Anterior cingulate cortex (tissue), 58 donors: ENCODE data around the gene TENT5C.
"Not testable (repeated sequence)": the region's sequence is repeated elsewhere in the genome, so short reads cannot be mapped to it uniquely, and the experiment has no call there.

Experiments
- DNase-seq, 58 donors: peaks; one replicate each; lab custom pipeline; 2025; lab: John Stamatoyannopoulos, UW

Gene TENT5C

DNA sequence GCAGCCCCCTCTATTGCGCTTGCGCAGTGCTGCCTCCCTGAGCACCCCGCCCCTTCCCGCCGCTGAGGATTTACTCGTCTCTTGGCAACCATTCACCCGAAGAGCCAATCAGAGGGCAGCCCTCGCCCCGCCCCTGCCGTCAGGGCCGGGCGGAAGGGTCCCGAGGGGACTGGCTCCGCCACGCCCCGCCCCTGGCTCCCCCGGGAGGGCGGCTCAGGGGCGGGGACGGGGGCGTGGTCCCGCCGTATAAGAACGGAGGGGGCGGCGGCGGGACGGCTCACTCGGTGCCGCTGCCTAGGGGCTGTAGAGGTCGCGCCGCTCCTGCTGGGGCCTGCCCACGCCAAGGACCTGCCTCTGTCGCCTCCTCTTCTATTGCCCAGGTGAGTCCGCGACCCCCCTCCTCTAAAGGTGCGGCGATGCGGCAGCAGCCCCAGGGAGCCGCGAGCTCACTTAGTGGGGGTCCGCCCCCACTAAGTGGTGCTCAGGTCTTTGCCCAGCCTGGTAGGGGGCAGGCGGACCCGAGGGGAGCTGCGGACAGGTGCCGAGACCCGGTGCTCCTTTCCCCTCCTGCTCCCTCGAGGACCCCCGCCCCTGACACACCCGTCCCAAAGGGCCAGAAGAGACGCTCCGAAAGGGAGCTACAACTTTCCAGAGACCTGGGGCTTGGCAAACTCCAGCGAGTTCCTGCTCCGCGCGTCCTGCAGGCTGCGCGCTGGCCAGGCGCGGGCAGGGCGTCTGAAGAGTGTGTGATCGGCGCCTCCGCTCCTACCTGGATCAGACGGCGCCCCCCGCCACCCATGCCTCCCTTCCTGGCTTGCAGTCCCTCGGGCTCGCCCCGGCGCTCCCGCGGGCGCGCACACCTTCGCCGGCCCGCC lies at the start of gene TENT5C:
Gene TENT5C (plus strand): TSS at position 275 of the 875 bp plus-strand sequence. CDS start 16,821 bp downstream, outside the sequence.
- peak; percentile 29 to 96 (median 90) for DNase-seq

GRCh38 chr1:117556341-117556740 lies 49.5 kb upstream of the TENT5C start:
- no peak for DNase-seq

DNA sequence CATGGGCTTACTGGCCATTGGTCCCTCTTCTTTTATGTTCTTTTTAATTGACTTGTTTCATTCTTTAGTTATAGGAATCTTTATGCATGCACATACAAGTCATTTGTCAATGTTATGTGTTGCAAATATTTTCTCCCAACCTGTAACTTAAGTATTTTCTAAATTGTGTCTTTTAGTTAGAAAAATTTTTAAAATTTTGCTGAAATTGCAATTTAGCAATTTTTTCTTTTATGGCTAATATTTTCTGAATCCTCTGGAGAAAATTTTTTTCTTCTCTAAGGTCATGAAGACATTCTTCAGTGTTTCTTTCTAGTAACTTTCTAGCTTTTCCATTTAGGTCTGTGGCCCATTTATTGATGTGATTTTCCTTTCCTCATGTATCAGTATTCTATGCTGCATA lies 48.9 kb upstream of the TENT5C start:
- no peak for DNase-seq

GRCh38 chr1:117558451-117558850 lies 47.4 kb upstream of the TENT5C start:
- DNase-seq: not testable (repeated sequence)

- no peak for DNase-seq
Observed at GRCh38 chr1:117559139-117559538, 46.7 kb upstream of the TENT5C start.

- no peak for DNase-seq
Observed at GRCh38 chr1:117559985-117560384, 45.9 kb upstream of the TENT5C start.

GRCh38 chr1:117561071-117561470 lies 44.8 kb upstream of the TENT5C start:
- no peak for DNase-seq

- DNase-seq: no peak
Observed at GRCh38 chr1:117561551-117561950, 44.3 kb upstream of the TENT5C start.

DNA sequence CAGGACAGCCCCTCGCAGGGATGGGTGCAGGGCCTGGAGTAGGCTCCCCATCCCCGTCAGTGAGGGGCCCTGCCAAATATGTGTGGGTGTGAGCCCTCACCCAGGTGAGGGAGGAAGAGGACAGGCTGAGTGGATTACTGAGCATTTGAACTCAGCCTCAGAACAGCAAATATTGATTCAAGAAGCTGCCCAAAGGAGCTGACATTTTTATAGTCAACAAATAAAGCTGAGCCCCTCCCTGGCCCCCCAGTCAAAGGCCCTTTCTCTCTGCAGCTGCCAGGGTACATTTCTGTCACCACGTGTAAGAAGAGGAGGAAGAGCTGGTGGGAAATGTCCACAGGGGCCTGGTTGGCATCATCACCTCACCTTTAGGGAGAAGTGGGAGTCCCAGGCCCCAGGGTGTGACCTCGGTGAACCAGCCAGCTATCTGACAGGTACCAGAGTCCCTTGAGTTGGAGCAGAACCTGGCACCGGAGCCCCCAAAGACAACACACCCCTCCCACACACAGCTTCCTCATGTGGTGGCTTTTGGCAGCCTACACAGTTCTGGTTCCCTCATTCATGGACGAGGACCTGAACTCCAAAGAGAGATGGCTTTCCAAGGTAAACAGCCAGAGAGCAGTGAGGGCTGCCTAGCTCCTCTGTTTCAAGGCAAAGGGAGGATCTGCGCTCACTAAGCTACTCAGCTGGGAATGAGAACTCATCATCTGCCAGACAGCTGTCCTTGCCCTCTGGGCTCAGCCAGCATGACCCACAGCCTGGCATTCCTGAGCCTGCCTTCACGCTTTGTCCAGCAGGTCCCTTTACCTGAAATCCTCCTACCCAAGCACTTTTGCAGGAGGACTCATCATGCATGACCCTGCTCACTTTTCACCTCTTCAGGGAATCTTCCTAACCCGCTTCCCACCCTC lies 43.0 kb upstream of the TENT5C start:
- no peak for DNase-seq

DNA sequence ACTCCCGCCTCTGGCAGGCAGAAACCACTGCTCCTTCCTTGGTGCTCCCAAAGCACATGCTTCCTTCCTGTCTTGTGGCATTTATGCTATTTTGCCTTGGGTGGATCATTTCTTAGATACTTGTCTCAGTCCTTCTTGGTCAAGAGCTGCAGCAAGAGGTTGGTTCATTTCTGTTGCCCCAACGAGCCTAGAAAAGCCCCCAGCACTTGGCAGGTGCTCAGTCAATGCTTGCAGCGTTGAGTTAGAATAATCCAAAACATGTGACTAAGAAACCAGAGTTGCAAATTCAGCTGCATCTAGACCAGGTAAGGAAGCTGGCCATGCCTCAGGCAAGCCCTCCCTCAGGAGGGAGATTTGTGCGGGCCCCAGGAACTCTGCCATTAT lies 42.4 kb upstream of the TENT5C start:
- no peak for DNase-seq

GRCh38 chr1:117564227-117565075 lies 41.4 kb upstream of the TENT5C start:
- DNase-seq: no peak

GRCh38 chr1:117565076-117565556 lies 40.7 kb upstream of the TENT5C start:
- DNase-seq: no peak

DNA sequence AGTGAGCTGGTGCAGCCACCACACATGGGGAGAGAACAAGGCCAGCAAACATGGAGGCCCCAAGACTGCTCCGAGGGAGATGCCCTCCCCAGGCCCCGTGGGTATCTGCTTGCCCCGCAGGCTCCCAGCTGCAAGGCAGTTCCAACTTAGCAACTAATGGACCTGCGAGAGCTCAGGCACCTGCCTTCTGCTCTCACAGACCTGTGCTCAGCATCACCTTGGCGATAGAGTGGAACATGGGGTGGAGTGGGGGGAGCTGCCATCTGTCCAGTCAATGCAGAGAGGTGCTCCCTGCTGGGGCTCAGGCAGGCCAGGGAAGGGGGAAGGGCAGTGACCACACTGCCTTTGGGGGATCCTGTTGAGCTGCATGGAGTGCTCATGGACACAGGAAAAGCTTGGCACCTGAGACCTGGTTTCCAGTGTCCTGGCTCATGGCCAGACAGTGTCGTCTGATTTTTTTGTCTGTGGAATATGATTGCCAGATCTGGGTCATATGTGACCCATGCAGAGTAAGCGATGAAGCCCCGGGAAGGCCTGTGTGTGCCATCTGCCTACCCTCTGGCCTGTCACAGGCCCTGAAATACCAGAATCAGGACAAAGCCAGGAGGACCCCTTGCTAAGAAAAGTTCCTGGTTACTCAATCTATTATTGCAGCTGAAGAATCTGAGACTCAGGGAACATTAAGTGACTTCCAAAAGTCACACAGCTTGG lies 39.9 kb upstream of the TENT5C start:
- DNase-seq: no peak

DNA sequence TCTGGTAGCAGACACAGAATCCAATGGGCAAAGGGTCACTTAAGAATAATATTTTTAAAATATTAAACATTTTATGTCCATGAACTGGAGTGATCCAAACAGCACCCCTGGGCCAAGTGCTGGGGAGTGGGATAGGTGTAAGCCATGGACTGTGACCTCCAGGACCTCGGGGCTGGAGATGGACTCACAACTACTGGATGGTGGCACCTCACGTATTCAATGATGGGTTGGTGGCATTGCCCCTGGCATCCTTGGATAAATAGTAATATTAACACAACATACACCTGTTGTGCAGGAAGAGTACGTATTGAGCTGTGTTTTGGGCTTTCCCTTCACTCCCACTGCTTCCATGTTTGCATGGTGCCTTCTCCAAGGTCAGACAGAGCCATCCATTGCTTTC lies 39.3 kb upstream of the TENT5C start:
- no peak for DNase-seq

DNA sequence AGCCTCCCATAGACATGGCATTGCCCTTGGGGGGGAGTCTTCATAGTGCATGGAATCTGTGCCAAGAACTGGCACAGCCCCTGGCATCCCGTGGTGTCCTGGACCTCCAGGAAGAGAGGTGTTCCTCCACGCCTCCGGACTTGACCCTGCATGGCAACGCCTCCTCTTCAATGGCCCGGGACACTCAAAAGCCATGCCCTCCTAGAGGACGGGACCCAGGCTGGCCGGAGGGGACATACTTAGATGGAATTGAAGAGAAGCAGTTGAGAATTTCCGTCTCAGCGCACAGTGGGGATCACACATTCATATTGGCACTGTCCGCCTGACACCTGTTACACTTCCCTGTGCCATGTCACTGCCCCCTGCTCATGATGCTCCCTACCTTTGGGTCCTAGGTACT lies 38.4 kb upstream of the TENT5C start:
- DNase-seq: no peak

- no peak for DNase-seq
Observed at GRCh38 chr1:117567976-117568375, 37.9 kb upstream of the TENT5C start.

GRCh38 chr1:117568999-117569398 lies 36.8 kb upstream of the TENT5C start:
- DNase-seq: no peak

DNA sequence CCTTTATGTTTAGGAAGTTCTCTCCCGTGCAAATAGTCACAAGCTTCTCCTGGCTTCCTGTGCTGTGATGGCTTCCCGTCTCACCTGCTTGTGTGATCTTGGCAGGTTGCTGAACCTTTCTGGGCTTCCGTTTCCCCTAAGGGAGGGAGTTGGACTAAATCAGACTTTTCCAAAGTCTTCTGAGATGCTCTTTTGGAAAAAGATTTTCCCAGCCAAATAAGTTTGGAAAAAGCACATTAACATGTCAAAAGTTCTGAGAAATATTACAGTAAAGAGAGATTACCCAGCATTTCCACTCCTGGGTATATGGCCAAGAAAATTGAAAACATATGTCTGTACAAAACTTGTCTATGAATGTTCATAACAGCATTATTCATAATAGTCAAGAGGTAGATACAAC lies 36.0 kb upstream of the TENT5C start:
- no peak for DNase-seq

GRCh38 chr1:117570988-117571409 lies 34.8 kb upstream of the TENT5C start:
- no peak for DNase-seq

- no peak for DNase-seq
Observed at GRCh38 chr1:117571496-117571895, 34.4 kb upstream of the TENT5C start.
